CD8-positive, alpha-beta memory T cell (primary cell): Measurements from ENCODE around the gene RNF126. TPM values are rescaled to one million over a fixed set of nuclear protein-coding genes. Genes with fewer than 3 reads are reported as not detected.

Experiments used
- CTCF ChIA-PET: fragments of 350-600 bp; sonication (Branson Sonifier 250); formaldehyde crosslinking; loops from one replicate; lab custom pipeline; 2021; ENCODE audit warnings: antibody characterized with exemption; lab: Charles Lee
- POLR2A ChIA-PET: fragments of 350-600 bp; sonication (Branson Sonifier 250); formaldehyde crosslinking; loops from one replicate; lab custom pipeline; 2021; ENCODE audit warnings: antibody characterized with exemption; lab: Charles Lee
- DNase-seq, 5 donors: peaks; one replicate each; pipeline versions ENCODE4 v3.0.0 to v3.0.0-alpha.2; 2020 to 2022; ENCODE audit warnings: mixed read lengths in 1 of 5
- H3K27ac ChIP-seq: one replicate; pipeline ENCODE4 v1.7.0; 2013; ENCODE audit warnings: low read depth, mild to moderate bottlenecking, low read length, moderate library complexity
- H3K27me3 ChIP-seq: 2 replicates; pipeline ENCODE4 v1.7.0; 2013; ENCODE audit warnings: low read length, mild to moderate bottlenecking; ENCODE audit not compliant: insufficient read depth, poor library complexity, severe bottlenecking
- H3K36me3 ChIP-seq: 2 replicates; pipeline ENCODE4 v1.7.0; 2013; ENCODE audit warnings: mild to moderate bottlenecking, low read length, moderate library complexity; ENCODE audit not compliant: insufficient read depth
- H3K4me1 ChIP-seq: 2 replicates; pipeline ENCODE4 v1.7.0; 2013; ENCODE audit warnings: mild to moderate bottlenecking, low read length, moderate library complexity; ENCODE audit not compliant: insufficient read depth
- H3K4me3 ChIP-seq: 2 replicates; pipeline ENCODE4 v1.7.0; 2013; ENCODE audit warnings: mild to moderate bottlenecking, low read length
- H3K9me3 ChIP-seq: 2 replicates; pipeline ENCODE4 v1.7.0; 2013; ENCODE audit warnings: mild to moderate bottlenecking, low read length
- H3K27ac Mint-ChIP-seq, 8 donors: one replicate each; pipeline ENCODE4 v1.8.0; 2020 to 2021; ENCODE audit warnings: mixed read lengths in 8 of 8, mild to moderate bottlenecking in 6 of 8, inconsistent platforms in 3 of 8, moderate library complexity in 3 of 8
- H3K27me3 Mint-ChIP-seq, 2 donors: one replicate each; pipeline ENCODE4 v1.8.0; 2020 to 2021; ENCODE audit warnings: mixed read lengths in 2 of 2, mild to moderate bottlenecking in 1 of 2, moderate library complexity in 1 of 2
- H3K36me3 Mint-ChIP-seq, 3 donors: one replicate each; pipeline ENCODE4 v1.8.0; 2020 to 2021; ENCODE audit warnings: mixed read lengths in 3 of 3, inconsistent platforms in 1 of 3, mild to moderate bottlenecking in 1 of 3
- H3K4me1 Mint-ChIP-seq, 3 donors: one replicate each; pipeline ENCODE4 v1.8.0; 2020 to 2021; ENCODE audit warnings: mixed read lengths in 3 of 3, inconsistent platforms in 1 of 3, mild to moderate bottlenecking in 1 of 3
- H3K4me3 Mint-ChIP-seq, 7 donors: one replicate each; pipeline ENCODE4 v1.8.0; 2020 to 2021; ENCODE audit warnings: mixed read lengths in 7 of 7, mild to moderate bottlenecking in 6 of 7, moderate library complexity in 4 of 7, inconsistent platforms in 2 of 7
- H3K9me3 Mint-ChIP-seq, 5 donors: one replicate each; pipeline ENCODE4 v1.8.0; 2020 to 2022; ENCODE audit warnings: mixed read lengths in 5 of 5, mild to moderate bottlenecking in 3 of 5, moderate library complexity in 2 of 5, inconsistent platforms in 1 of 5
- polyA plus RNA-seq: library from polyadenylated mRNA; unstranded; fragments of 300-500 nt; fragmentation: Illumina TruSeq; gene quantifications from one replicate; pipeline ENCODE4 v1.2.3, GENCODE V29; 2021
- total RNA-seq, 2 experiments: library from RNA; stranded (reverse); gene quantifications; one replicate each; pipeline ENCODE4 v1.2.3, GENCODE V29; 2021

RNF126 gene
- total and polyA plus RNA-seq, 3 experiments from 2014 or later = 89.6 to 100.0 (median 95.5) TPM

- H3K36me3 Mint-ChIP-seq = peaks cover 0 to 22% (median 0%) of the 10 kb centered on the region in 3 donors
- CTCF ChIA-PET = interaction anchor here (1.0 to 2.2 kb wide), 4 partner anchors 16 to 78 kb away, joined by 3 to 8 read pairs (median 3); no protein-coding TSS in a partner anchor
- peak overlapping the region; percentile 71 to 94 (median 81) for H3K4me3 Mint-ChIP-seq
- Histone ChIP-seq H3K4me3 (peak overlapping the region; percentile 61), H3K27me3 (no peaks in the 10 kb centered on the region), H3K36me3 (no peaks in the 10 kb centered on the region), H3K9me3 (no peaks in the 10 kb centered on the region), H3K4me1 (peaks cover 33% of the 10 kb centered on the region), H3K27ac (peak overlapping the region; percentile 57)
- DNase-seq = no peak
- POLR2A ChIA-PET = interaction anchor here (0.7 to 1.0 kb wide), 6 partner anchors 13 to 157 kb away, joined by 3 to 6 read pairs (median 4); partner anchors contain the start of gene CDC34
- H3K27ac Mint-ChIP-seq = peak overlapping the region; percentile 68 to 100 (median 90)
- H3K4me1 Mint-ChIP-seq = peaks cover 19 to 43% (median 25%) of the 10 kb centered on the region in 3 donors
- H3K9me3 Mint-ChIP-seq = no peaks in the 10 kb centered on the region
- peaks cover 4 to 5% of the 10 kb centered on the region in 2 donors for H3K27me3 Mint-ChIP-seq
Measured at GRCh38 chr19:663682-664117, 686 bp upstream of the RNF126 start.

- H3K4me1 ChIP-seq = peaks cover 46% of the 10 kb centered on the region
- Mint-ChIP-seq H3K9me3 (no peaks in the 10 kb centered on the region), H3K27me3 (peaks cover 0 to 3% of the 10 kb centered on the region in 2 donors), H3K27ac (peak overlapping the region; percentile 96 to 100 (median 100)), H3K4me1 (peaks cover 24 to 56% (median 30%) of the 10 kb centered on the region in 3 donors), H3K36me3 (peaks cover 0 to 32% (median 0%) of the 10 kb centered on the region in 3 donors), H3K4me3 (peak overlapping the region; percentile 98 to 99 (median 98))
- H3K27ac ChIP-seq = peak overlapping the region; percentile 91
- H3K4me3 ChIP-seq = peak overlapping the region; percentile 84
- no peaks in the 10 kb centered on the region for H3K27me3 ChIP-seq
- no peaks in the 10 kb centered on the region for H3K9me3 ChIP-seq
- DNase-seq = peak; percentile 63 to 86 (median 74)
- ChIA-PET POLR2A (interaction anchor here (0.9 to 2.5 kb wide), 5 partner anchors 15 to 130 kb away, joined by 3 to 20 read pairs (median 3); partner anchors contain the start of genes CDC34 and POLRMT), CTCF (interaction anchor here (1.4 to 2.2 kb wide), 2 partner anchors 14 to 17 kb away, joined by 3 to 8 read pairs; no protein-coding TSS in a partner anchor)
- no peaks in the 10 kb centered on the region for H3K36me3 ChIP-seq
Measured at GRCh38 chr19:662207-662961, 630 bp downstream of the RNF126 start.

- Histone ChIP-seq H3K27me3 (no peaks in the 10 kb centered on the region), H3K36me3 (no peaks in the 10 kb centered on the region), H3K27ac (peak overlapping the region; percentile 91), H3K4me1 (peaks cover 52% of the 10 kb centered on the region), H3K9me3 (no peaks in the 10 kb centered on the region), H3K4me3 (peak overlapping the region; percentile 84)
- peak overlapping the region; percentile 98 to 99 (median 98) for H3K4me3 Mint-ChIP-seq
- H3K9me3 Mint-ChIP-seq = no peaks in the 10 kb centered on the region
- H3K4me1 Mint-ChIP-seq = peaks cover 29 to 64% (median 34%) of the 10 kb centered on the region in 3 donors
- H3K27ac Mint-ChIP-seq = peak overlapping the region; percentile 96 to 100 (median 100)
- ChIA-PET CTCF (interaction anchor here (0.6 to 1.6 kb wide), 3 partner anchors 13 to 341 kb away, joined by 3 to 4 read pairs (median 4); no protein-coding TSS in a partner anchor), POLR2A (interaction anchor here (0.5 to 2.5 kb wide), 5 partner anchors 11 to 416 kb away, joined by 3 to 20 read pairs (median 4); partner anchors contain the start of gene POLRMT)
- DNase-seq = peak; percentile 52 to 83 (median 74)
- peaks cover 0 to 38% (median 0%) of the 10 kb centered on the region in 3 donors for H3K36me3 Mint-ChIP-seq
- peaks cover 0 to 3% of the 10 kb centered on the region in 2 donors for H3K27me3 Mint-ChIP-seq
Measured at GRCh38 chr19:661427-662196, 1.4 kb downstream of the RNF126 start.

- H3K36me3 Mint-ChIP-seq = peaks cover 0 to 42% (median 0%) of the 10 kb centered on the region in 3 donors
- H3K36me3 ChIP-seq = no peaks in the 10 kb centered on the region
- DNase-seq = no peak
- H3K4me3 Mint-ChIP-seq = peak overlapping the region; percentile 98 to 99 (median 98)
- ChIA-PET POLR2A (interaction anchor here (0.5 to 2.5 kb wide), 6 partner anchors 11 to 417 kb away, joined by 3 to 20 read pairs (median 4); partner anchors contain the start of gene POLRMT), CTCF (interaction anchor here (0.6 to 1.6 kb wide), 3 partner anchors 12 to 342 kb away, joined by 3 to 4 read pairs (median 4); no protein-coding TSS in a partner anchor)
- H3K9me3 ChIP-seq = no peaks in the 10 kb centered on the region
- H3K4me1 Mint-ChIP-seq = peaks cover 36 to 71% (median 39%) of the 10 kb centered on the region in 3 donors
- H3K27ac Mint-ChIP-seq = peak overlapping the region; percentile 96 to 100 (median 100)
- peaks cover 0 to 3% of the 10 kb centered on the region in 2 donors for H3K27me3 Mint-ChIP-seq
- H3K4me3 ChIP-seq = peak overlapping the region; percentile 84
- no peaks in the 10 kb centered on the region for H3K9me3 Mint-ChIP-seq
- peaks cover 56% of the 10 kb centered on the region for H3K4me1 ChIP-seq
- H3K27ac ChIP-seq = peak overlapping the region; percentile 91
- no peaks in the 10 kb centered on the region for H3K27me3 ChIP-seq
Measured at GRCh38 chr19:660793-661426, 2.1 kb downstream of the RNF126 start.

GRCh38 chr19:658916-659839, 3.8 kb downstream of the RNF126 start:
- Histone ChIP-seq H3K4me1 (peaks cover 60% of the 10 kb centered on the region), H3K4me3 (peak overlapping the region; percentile 84), H3K27ac (peak overlapping the region; percentile 91), H3K36me3 (no peaks in the 10 kb centered on the region), H3K27me3 (no peaks in the 10 kb centered on the region), H3K9me3 (no peaks in the 10 kb centered on the region)
- Mint-ChIP-seq H3K4me1 (peaks cover 42 to 75% (median 46%) of the 10 kb centered on the region in 3 donors), H3K36me3 (peaks cover 0 to 56% (median 2%) of the 10 kb centered on the region in 3 donors), H3K27ac (peak overlapping the region; percentile 96 to 100 (median 100)), H3K27me3 (peaks cover 0 to 3% of the 10 kb centered on the region in 2 donors), H3K4me3 (peak overlapping the region; percentile 98 to 99 (median 98)), H3K9me3 (no peaks in the 10 kb centered on the region)
- DNase-seq = peak; percentile 27 to 88 (median 78)
- POLR2A ChIA-PET = interaction anchor here (0.5 to 0.9 kb wide), 3 partner anchors 69 to 580 kb away, joined by 3 to 5 read pairs (median 3); partner anchors contain the start of gene HCN2
- CTCF ChIA-PET = interaction anchor here (0.9 kb wide), 1 partner anchor 131 kb away, joined by 3 read pairs; no protein-coding TSS in a partner anchor

- peak overlapping the region; percentile 38 to 72 (median 56) for H3K4me3 Mint-ChIP-seq
- H3K27ac ChIP-seq = peak overlapping the region; percentile 4
- peaks cover 5% of the 10 kb centered on the region for H3K36me3 ChIP-seq
- H3K9me3 Mint-ChIP-seq = no peaks in the 10 kb centered on the region
- CTCF ChIA-PET = interaction anchor here (1.2 kb wide), 1 partner anchor 24 kb away, joined by 4 read pairs; the partner anchor contains the start of gene POLRMT
- H3K4me1 ChIP-seq = peaks cover 54% of the 10 kb centered on the region
- DNase-seq = no peak
- H3K27ac Mint-ChIP-seq = peak overlapping the region; percentile 63 to 100 (median 97)
- H3K4me1 Mint-ChIP-seq = peaks cover 42 to 77% (median 44%) of the 10 kb centered on the region in 3 donors
- no peak overlapping the region for H3K4me3 ChIP-seq
- peaks cover 0 to 64% (median 2%) of the 10 kb centered on the region in 3 donors for H3K36me3 Mint-ChIP-seq
- POLR2A ChIA-PET = no interaction called here
- no peaks in the 10 kb centered on the region for H3K27me3 ChIP-seq
- no peaks in the 10 kb centered on the region for H3K9me3 ChIP-seq
- peaks cover 0 to 3% of the 10 kb centered on the region in 2 donors for H3K27me3 Mint-ChIP-seq
Measured at GRCh38 chr19:658059-658839, 4.8 kb downstream of the RNF126 start.
